GM18868 (cell line): ENCODE measurements around the gene HIVEP1.
"Not testable (repeated sequence)": the region's sequence is repeated elsewhere in the genome, so short reads cannot be mapped to it uniquely, and the experiment has no call there.

Experiments used
- ATAC-seq: cut with Tn5 transposase; IDR thresholded peaks from one replicate; pipeline ENCODE4 v1.9.1; 2021; ENCODE audit warnings: mild to moderate bottlenecking, moderate library complexity; ENCODE audit not compliant: unreplicated experiment

Gene HIVEP1

DNA sequence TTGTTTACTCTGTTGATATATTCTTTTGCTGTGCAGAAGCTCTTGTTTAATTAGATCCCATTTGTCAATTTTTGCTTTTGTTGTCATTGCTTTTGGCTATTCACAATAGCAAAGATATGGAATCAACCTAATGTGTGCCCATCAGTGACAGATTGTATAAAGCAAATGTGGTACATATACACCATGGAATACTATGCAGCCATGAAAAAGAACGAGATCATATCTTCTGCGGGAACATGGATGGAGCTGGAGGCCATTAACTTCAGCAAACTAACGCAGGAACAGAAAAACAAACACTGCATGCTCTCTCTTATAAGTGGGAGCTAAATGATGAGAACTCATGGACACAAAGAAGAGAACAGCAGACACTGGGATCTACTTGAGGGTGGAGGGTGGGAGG is 164.7 kb downstream of the HIVEP1 start:
- ATAC-seq = not testable (repeated sequence)

DNA sequence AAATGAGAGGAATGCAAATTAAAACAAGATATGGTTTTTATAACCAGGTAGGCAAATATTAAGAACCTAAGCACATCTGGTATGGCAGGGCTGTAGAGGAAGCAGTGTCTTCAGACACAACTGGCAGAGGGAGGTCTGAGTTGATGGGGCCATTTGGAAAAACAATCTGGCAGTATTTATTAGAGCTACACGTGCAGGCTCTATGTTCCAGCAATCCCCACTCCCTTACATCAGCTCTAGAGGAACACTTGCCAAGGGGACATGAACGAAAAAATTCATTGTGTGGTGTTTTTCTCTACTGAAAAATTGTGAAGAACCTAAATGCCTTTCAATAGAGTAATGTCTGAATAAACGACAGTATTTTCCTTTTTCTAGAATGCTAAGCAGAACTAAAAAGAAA is 166.4 kb downstream of the HIVEP1 start:
- no peak for ATAC-seq

GRCh38 chr6:12181481-12181880 is 169.4 kb downstream of the HIVEP1 start:
- no peak for ATAC-seq

DNA sequence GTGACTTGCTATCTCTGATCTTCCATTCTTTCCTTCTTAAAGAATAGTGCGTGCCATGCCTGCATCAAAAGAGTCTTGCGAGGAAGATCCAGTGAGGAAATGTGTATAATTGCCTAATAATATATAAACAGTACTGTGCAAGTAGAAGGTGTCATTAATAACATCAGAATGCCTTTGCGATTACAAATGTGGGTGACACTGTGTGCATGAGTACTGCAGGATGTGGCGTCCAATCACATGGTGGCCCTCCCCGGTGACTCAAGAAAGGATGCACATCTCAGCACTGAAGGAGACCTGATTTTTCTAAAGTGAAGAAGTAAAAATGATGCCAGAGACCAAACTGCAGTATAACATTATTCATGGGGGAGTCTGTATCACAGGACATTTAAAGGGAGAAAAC is 170.6 kb downstream of the HIVEP1 start:
- ATAC-seq = no peak

GRCh38 chr6:12185081-12185673 is 173.1 kb downstream of the HIVEP1 start:
- ATAC-seq = no peak

- ATAC-seq = no peak
Observed at GRCh38 chr6:12186528-12186927, 174.4 kb downstream of the HIVEP1 start.

DNA sequence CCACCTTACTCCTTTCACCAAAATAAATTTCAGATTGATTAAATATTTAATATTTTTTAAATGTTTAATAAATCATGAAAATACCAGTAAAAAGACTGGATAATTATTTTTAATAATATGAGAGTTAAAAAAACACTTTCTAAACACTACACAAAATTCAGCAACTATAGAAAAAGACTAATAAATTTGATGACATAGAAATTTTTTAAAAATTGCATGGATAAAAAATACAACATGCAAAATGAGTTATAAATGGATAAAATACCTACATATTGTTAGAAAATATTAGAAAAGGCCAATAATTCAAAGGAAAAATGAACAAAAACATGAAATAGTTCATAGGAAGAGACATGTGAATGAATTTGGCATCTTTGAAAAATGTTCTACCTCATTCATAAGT is 177.0 kb downstream of the HIVEP1 start:
- no peak for ATAC-seq

DNA sequence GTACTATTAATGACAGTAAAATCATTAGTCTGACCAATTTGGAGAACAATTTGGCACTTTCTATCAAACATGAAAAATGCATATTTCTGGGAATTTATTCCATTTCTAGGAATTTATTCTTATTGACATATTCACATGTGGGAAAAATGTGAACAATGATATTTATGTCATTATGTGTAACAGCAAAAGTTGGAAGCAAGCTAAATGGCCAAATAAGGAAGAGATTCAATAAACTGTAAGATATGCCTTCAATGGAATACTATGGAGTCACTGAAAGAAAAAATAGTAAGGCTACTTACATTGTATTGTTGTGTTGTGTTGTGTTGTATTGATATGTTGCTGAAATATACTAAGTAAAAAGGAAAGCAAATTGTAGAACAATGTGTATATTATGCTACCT is 177.5 kb downstream of the HIVEP1 start:
- no peak for ATAC-seq

DNA sequence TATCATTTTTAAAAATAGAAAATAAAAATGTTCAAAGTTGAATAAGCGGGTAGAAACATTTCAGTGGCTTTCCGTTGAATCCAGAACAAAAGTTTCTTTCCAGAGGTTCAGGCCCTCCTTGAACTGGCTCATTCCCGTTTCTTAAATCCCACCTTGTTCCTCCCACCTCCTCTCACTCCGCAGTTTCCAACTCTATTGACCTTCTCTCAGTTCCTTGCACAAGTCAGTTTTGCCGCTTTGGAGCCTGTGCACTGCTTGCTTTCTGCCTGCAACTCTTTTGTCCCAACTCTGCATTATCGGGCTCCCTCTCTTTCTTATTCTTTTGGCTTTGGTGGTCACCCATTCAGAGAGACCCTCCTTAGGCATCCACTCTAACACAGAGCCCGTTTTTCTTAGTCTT is 178.1 kb downstream of the HIVEP1 start:
- ATAC-seq = no peak

- no peak for ATAC-seq
Observed at GRCh38 chr6:12196326-12196936, 184.3 kb downstream of the HIVEP1 start.

DNA sequence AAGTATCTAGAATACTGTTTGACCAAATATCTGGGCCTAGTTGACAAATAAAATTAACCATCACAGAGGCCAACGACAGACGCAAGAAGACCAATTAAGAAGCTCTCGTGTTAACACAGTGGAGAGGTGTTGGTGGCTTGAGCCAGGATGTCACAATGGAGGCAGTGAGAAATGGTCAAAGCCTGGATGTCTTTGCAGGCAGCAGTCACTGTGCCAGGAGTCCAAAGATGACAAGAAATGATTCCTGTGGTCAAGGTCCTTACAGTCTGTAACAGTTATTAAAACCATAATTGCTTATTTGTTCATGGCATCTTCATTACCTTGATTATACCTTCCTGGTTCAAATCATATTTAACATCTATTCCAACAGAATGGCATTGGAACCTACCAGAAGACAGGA is 186.7 kb downstream of the HIVEP1 start:
- ATAC-seq = no peak

- ATAC-seq = no peak
Observed at GRCh38 chr6:12200015-12200564, 188.0 kb downstream of the HIVEP1 start.

DNA sequence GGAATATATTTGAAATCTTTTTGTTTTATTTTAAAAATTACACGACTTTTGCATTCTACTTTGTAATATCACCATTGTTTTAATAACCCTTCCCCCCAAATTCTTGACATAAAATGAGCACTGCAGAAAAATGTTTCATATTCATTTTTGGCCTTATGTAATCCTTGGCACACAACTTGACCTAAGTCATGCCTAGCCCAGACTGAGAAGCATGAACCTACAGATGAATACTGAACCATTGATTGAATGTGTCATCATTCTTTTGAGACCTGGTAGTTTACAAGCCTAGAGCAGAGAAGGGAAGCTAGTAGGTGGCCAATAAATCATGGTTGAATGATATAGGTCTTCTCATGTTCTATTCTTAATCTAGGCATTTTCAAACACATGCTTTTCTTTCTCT is 188.6 kb downstream of the HIVEP1 start:
- no peak for ATAC-seq

- ATAC-seq = no peak
Observed at GRCh38 chr6:12203001-12203400, 190.9 kb downstream of the HIVEP1 start.

DNA sequence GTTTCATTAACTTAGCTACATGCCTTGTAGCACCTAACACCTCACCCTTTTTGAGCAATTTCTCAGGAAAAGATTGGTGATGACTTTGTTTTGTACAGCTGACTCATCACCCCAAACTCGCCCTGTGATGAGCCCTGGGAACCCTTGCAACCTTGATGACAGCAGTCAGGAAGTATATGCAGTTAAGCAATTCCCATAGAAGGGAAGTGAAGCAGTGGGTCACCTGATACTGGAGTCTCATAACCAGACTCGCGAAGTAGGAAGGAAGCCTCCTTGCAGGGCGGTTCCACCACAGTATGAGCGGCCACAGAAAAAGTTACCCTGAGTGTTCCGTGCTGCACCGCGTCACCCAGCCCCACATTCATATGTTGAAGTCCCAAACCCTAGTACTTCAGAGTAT is 196.1 kb downstream of the HIVEP1 start:
- no peak for ATAC-seq

GRCh38 chr6:12208673-12209072 is 196.6 kb downstream of the HIVEP1 start:
- no peak for ATAC-seq
